Activated CD8-positive, alpha-beta memory T cell treated with anti-CD3 and anti-CD28 coated beads, Interleukin-2, amount 10 ng/mL, durations not matched to agents 7 days and 5 days (primary cell): ENCODE measurements around the gene GPR33. TPM values are rescaled to one million over a fixed set of nuclear protein-coding genes. Genes with fewer than 3 reads are reported as not detected.

Source experiments
- ATAC-seq: fragments of 150-1000 bp; cut with Tn5 transposase; one replicate; pipeline ENCODE4 v1.10.0; 2021; ENCODE audit warnings: moderate library complexity
- CTCF ChIA-PET: fragments of 350-600 bp; sonication (Branson Sonifier 250); formaldehyde crosslinking; loops from one replicate; lab custom pipeline; 2021; ENCODE audit warnings: antibody characterized with exemption; lab: Charles Lee
- DNase-seq: peaks from one replicate; pipeline ENCODE4 v3.0.0-alpha.2; 2020
- H3K27ac Mint-ChIP-seq: one replicate; pipeline ENCODE4 v1.8.0; 2021; ENCODE audit warnings: mild to moderate bottlenecking, mixed read lengths
- H3K27me3 Mint-ChIP-seq: one replicate; pipeline ENCODE4 v1.8.0; 2021; ENCODE audit warnings: mixed read lengths
- H3K36me3 Mint-ChIP-seq: one replicate; pipeline ENCODE4 v1.8.0; 2021; ENCODE audit warnings: mild to moderate bottlenecking, mixed read lengths
- H3K4me1 Mint-ChIP-seq: one replicate; pipeline ENCODE4 v1.8.0; 2021; ENCODE audit warnings: mixed read lengths
- H3K4me3 Mint-ChIP-seq: one replicate; pipeline ENCODE4 v1.8.0; 2021; ENCODE audit warnings: mild to moderate bottlenecking, moderate library complexity, mixed read lengths
- H3K9me3 Mint-ChIP-seq: one replicate; pipeline ENCODE4 v1.8.0; 2022; ENCODE audit warnings: low read depth, mixed read lengths
- total RNA-seq, 2 experiments: library from RNA; stranded (reverse); gene quantifications; one replicate each; pipeline ENCODE4 v1.2.3, GENCODE V29; 2021

GPR33 gene, protein sequence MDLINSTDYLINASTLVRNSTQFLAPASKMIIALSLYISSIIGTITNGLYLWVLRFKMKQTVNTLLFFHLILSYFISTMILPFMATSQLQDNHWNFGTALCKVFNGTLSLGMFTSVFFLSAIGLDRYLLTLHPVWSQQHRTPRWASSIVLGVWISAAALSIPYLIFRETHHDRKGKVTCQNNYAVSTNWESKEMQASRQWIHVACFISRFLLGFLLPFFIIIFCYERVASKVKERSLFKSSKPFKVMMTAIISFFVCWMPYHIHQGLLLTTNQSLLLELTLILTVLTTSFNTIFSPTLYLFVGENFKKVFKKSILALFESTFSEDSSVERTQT
- not detected for total RNA-seq

DNA sequence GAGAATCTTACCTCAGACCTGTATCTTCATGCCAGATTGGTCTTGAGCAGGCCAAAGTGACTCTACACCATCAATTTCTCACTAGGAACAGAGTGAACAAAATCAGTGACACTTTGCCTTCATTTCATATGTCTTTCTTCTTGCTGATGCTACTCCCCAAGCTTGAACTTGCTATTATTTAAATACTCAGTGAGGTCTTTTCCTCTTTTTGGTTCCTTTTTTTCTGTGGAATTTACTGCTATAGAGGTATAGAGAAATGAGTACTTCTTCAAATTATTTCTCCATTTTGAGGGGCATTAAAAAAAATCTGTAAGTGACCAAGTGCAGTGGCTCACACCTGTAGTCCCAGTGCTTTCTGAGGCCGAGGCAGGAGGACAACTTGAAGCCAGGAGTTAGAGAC, at the start of gene GPR33:
Gene GPR33 (minus strand): TSS at position 154 of the 400 bp plus-strand sequence. CDS start 4,074 bp downstream, outside the sequence.
- H3K36me3 Mint-ChIP-seq, result no peaks in the 10 kb centered on the region
- no peak within 1 kb of the TSS for H3K27ac Mint-ChIP-seq
- no peaks in the 10 kb centered on the region for H3K4me1 Mint-ChIP-seq
- H3K4me3 Mint-ChIP-seq, result no peak within 1 kb of the TSS
- CTCF ChIA-PET, result no interaction called here
- no peak for DNase-seq
- ATAC-seq, result no peak
- H3K27me3 Mint-ChIP-seq, result peaks cover 3% of the 10 kb centered on the region
- H3K9me3 Mint-ChIP-seq, result no peaks in the 10 kb centered on the region

DNA sequence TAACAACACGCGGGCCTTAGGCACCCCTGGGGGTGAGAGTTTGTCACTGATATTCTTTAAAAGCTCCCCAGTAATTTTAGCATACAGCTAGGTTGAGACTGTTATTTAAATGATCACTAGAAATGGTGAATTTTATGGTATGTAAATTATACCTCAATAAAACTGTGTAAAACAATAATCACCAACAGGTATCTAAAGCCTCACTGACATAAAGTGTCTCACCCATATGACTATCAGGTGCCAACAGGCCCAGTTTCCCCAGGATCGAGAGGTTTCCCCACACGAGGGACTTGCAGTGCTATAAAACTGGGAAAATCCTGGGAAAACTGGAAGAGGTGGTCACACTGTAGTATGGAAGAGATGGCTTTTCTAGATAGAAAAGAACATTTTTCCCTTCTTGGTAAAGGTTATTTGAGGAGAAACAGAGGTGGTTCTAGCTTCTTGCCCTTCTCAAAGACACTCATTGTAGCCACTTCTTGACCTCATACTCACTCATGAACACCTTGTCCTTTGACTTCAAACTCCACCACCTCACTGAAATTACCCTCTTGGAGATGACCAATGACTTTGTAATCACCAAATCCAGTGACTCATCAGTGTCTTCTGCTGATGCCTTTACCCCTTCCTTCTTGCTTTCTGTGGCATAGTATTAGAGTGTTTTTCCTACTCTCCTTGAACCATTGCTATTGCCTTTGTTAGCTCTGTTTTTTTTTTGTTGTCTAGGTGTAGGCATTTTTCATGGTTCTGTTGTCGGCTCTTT, 48.5 kb upstream of the GPR33 start:
- ATAC-seq (no peak), DNase-seq (no peak)
- CTCF ChIA-PET, result no interaction called here
- no peaks in the 10 kb centered on the region for H3K9me3 Mint-ChIP-seq
- no peaks in the 10 kb centered on the region for H3K36me3 Mint-ChIP-seq
- no peak overlapping the region for H3K4me3 Mint-ChIP-seq
- no peak overlapping the region for H3K27ac Mint-ChIP-seq
- H3K4me1 Mint-ChIP-seq, result no peaks in the 10 kb centered on the region
- peaks cover 20% of the 10 kb centered on the region for H3K27me3 Mint-ChIP-seq

DNA sequence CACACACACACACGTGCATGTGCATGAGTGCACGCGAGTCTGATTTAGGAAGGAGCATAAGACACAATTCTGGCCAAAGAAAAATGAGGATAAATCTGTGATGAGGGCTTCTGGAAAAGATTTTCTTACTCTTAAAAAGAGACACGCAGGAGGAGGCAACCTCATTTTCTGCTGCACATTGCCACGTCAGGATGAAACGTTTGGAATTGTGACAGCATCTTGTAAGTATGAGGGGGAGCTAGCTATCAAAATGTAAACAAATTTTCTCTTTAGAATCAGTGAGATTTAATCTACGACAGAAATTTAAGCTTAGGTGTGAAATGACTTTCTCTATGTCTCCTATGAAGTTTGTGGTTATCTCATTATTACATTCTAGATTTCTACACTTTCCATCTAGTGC, 42.3 kb upstream of the GPR33 start:
- Mint-ChIP-seq H3K27ac (no peak overlapping the region), H3K4me1 (no peaks in the 10 kb centered on the region), H3K9me3 (no peaks in the 10 kb centered on the region), H3K4me3 (no peak overlapping the region), H3K27me3 (peaks cover 10% of the 10 kb centered on the region), H3K36me3 (no peaks in the 10 kb centered on the region)
- DNase-seq (no peak), ATAC-seq (no peak)
- CTCF ChIA-PET, result no interaction called here

DNA sequence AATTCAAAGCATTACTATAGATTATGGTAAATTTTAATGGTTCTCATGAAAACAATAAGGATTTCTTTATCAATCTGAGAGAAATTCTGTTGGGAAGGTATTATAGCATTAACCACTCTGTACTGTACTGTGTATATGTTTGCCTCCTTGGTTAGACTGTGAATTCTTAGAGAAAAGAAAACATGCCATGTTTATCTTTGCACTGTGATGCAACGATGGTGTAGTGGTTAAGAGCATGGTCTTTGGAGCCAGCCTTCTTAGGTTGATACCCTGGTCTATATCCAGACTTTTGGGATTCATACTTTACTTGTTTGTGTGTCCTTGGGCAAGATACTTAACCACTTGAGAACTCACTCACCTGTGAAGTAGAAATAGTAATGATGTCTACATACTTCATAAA, 41.2 kb upstream of the GPR33 start:
- Mint-ChIP-seq H3K27me3 (peaks cover 13% of the 10 kb centered on the region), H3K4me1 (no peaks in the 10 kb centered on the region), H3K4me3 (no peak overlapping the region), H3K9me3 (no peaks in the 10 kb centered on the region), H3K36me3 (no peaks in the 10 kb centered on the region), H3K27ac (no peak overlapping the region)
- DNase-seq, result no peak
- no peak for ATAC-seq
- CTCF ChIA-PET, result no interaction called here

DNA sequence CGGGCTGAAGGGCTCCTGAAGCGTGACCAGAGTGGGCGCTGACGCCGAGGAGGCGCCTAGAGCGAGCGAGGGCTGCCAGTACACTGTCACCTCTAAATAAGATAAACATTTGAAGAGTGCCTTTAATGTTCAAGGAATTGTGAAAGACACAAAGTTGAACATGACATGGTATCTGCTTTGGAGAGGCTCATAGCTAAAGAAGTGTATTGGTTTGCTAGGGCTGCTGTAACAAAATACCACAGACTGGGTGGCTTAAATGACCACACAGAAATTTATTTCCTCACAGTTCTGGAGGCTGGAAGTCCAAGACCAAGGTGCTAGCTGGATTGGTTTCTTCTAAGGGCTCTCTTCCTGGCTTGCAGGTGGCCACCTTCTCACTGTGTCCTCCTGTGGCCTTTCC, 39.7 kb upstream of the GPR33 start:
- CTCF ChIA-PET, result no interaction called here
- DNase-seq (no peak), ATAC-seq (no peak)
- Mint-ChIP-seq H3K36me3 (no peaks in the 10 kb centered on the region), H3K4me3 (no peak overlapping the region), H3K4me1 (no peaks in the 10 kb centered on the region), H3K27ac (no peak overlapping the region), H3K27me3 (peaks cover 17% of the 10 kb centered on the region), H3K9me3 (no peaks in the 10 kb centered on the region)

DNA sequence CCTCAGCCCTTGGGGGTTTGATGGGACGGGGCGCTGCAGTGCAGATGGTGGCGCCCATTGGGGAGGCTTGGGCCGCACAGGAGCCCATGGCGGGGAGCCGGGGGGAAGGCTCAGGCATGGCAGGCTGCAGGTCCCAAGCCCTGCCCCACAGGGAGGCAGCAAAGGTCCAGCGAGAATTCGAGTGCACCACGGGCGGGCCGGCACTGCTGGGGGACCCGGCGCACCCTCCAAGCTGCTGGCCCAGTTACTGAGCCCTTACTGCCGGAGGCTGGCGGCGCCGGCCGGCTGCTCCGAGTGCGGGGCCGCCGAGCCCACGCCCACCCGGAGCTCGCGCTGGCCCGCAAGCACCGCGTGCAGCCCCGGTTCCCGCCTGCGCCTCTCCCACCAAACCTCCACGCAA, 39.2 kb upstream of the GPR33 start:
- Mint-ChIP-seq H3K9me3 (no peaks in the 10 kb centered on the region), H3K4me1 (no peaks in the 10 kb centered on the region), H3K4me3 (no peak overlapping the region), H3K27me3 (peaks cover 19% of the 10 kb centered on the region), H3K27ac (no peak overlapping the region), H3K36me3 (no peaks in the 10 kb centered on the region)
- DNase-seq, result no peak
- CTCF ChIA-PET, result no interaction called here
- ATAC-seq, result no peak

DNA sequence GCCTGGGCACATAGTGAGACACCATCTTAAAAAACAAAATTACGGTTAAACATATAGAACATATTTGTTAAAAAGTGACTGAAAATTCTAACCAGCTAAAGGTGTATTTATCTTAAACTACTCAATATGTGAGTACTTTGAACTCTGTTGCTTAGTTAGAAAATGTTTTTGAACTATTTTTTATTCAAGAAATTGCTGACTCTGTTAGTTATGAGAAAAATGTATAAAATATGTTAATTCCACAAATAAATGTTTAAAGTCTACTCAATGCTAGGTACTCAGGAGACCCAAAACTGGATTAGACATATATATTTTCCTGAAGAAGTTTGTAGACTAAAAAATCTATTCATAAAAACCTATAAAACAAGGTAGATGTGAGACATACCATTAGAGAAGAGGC, 23.0 kb upstream of the GPR33 start:
- Mint-ChIP-seq H3K4me3 (no peak overlapping the region), H3K27me3 (peaks cover 6% of the 10 kb centered on the region), H3K4me1 (no peaks in the 10 kb centered on the region), H3K9me3 (no peaks in the 10 kb centered on the region), H3K36me3 (no peaks in the 10 kb centered on the region), H3K27ac (no peak overlapping the region)
- ATAC-seq (no peak), DNase-seq (no peak)
- CTCF ChIA-PET, result interaction anchor here (1.0 to 2.2 kb wide), 4 partner anchors 11 to 744 kb away, joined by 3 to 9 read pairs (median 4); no protein-coding TSS in a partner anchor

DNA sequence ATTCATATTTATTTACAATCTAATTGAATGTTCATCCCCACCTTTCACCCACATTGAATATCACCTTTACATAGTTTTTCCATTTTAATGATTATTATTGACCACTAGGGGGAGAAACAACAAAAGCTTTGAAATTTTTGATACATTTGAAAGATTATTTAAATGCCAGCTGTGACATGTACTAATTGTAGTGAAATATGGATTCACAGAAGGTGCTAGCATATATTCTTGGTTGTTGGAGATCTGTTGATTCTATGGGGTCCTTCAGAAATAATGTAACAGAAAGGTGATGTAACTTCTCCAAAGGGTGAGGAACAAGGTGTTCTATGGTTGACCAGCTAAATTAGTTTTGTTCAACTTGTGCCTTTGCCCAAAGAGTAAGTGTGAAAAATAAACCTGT, 22.4 kb upstream of the GPR33 start:
- Mint-ChIP-seq H3K4me3 (no peak overlapping the region), H3K9me3 (no peaks in the 10 kb centered on the region), H3K27me3 (peaks cover 6% of the 10 kb centered on the region), H3K36me3 (no peaks in the 10 kb centered on the region), H3K27ac (no peak overlapping the region), H3K4me1 (no peaks in the 10 kb centered on the region)
- no peak for DNase-seq
- ATAC-seq, result no peak
- CTCF ChIA-PET, result interaction anchor here (0.8 to 2.2 kb wide), 8 partner anchors 11 to 1056 kb away, joined by 3 to 9 read pairs (median 3); no protein-coding TSS in a partner anchor

DNA sequence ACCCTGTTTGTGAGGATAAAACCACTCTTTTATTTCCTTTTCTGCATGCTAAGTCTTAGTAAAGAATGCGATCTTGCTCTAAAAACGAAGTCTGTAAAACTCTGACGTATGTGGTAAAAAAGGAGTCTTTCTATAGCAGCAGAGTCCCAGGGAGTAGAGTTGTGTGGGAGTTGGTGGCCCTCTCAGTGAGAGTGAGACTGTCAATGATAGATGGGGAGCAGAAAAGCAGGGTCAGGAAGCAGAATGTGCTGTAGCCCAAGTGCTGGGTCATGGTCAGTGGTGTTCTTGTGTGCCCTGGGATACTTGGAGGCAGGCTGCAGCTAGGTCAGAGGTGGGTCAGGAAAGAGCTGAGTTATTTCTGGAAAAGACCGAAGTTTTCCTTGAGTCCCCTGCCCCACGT, 20.3 kb upstream of the GPR33 start:
- H3K4me1 Mint-ChIP-seq, result no peaks in the 10 kb centered on the region
- no peak overlapping the region for H3K27ac Mint-ChIP-seq
- CTCF ChIA-PET, result no interaction called here
- H3K9me3 Mint-ChIP-seq, result no peaks in the 10 kb centered on the region
- no peak for ATAC-seq
- no peak overlapping the region for H3K4me3 Mint-ChIP-seq
- DNase-seq, result no peak
- H3K27me3 Mint-ChIP-seq, result peaks cover 6% of the 10 kb centered on the region
- H3K36me3 Mint-ChIP-seq, result no peaks in the 10 kb centered on the region

DNA sequence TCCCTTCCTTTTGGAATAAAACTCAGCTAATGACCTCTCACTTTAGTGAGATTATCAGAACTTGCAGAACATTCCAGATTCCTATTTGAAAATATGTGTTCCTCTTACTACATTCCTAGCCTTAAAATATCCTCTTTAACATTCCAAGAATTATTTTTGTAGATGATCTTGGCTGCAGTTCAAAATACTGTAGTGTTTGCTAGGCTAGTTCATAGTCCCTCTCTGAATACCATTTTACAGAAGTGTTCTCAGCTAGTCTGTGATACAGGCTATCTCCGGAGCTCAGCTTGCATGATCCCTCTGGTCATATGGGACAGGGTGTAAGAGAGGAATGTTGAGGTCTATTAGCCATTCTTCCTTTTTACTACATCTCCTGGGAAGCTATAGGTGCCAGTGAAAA, 17.6 kb upstream of the GPR33 start:
- CTCF ChIA-PET, result interaction anchor here (0.6 to 1.4 kb wide), 3 partner anchors 37 to 135 kb away, joined by 3 read pairs; no protein-coding TSS in a partner anchor
- Mint-ChIP-seq H3K36me3 (no peaks in the 10 kb centered on the region), H3K27me3 (peaks cover 4% of the 10 kb centered on the region), H3K9me3 (no peaks in the 10 kb centered on the region), H3K4me1 (no peaks in the 10 kb centered on the region), H3K4me3 (no peak overlapping the region), H3K27ac (no peak overlapping the region)
- DNase-seq, result no peak
- no peak for ATAC-seq

DNA sequence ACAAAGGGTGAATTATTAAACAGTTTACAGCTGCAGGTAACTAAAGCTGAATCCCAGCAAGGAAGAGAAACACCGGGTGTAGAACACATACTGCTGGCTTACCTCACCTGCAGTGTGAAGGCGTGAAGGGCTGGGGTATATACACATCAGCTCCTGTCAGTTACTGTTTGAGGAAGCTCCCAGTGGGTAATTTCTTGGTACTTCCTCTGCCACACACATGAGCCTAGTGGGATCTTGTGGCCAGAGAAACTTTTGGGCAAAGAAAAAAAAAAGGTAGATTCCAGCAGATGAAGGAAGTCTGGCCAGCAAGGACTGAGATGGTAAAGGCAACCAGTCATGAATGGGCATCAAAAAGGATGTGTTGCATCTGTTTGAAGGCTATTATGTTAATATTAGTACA, 14.0 kb upstream of the GPR33 start:
- no peak overlapping the region for H3K4me3 Mint-ChIP-seq
- no peak overlapping the region for H3K27ac Mint-ChIP-seq
- CTCF ChIA-PET, result no interaction called here
- peaks cover 12% of the 10 kb centered on the region for H3K27me3 Mint-ChIP-seq
- H3K4me1 Mint-ChIP-seq, result no peaks in the 10 kb centered on the region
- ATAC-seq (no peak), DNase-seq (no peak)
- H3K36me3 Mint-ChIP-seq, result no peaks in the 10 kb centered on the region
- H3K9me3 Mint-ChIP-seq, result no peaks in the 10 kb centered on the region

DNA sequence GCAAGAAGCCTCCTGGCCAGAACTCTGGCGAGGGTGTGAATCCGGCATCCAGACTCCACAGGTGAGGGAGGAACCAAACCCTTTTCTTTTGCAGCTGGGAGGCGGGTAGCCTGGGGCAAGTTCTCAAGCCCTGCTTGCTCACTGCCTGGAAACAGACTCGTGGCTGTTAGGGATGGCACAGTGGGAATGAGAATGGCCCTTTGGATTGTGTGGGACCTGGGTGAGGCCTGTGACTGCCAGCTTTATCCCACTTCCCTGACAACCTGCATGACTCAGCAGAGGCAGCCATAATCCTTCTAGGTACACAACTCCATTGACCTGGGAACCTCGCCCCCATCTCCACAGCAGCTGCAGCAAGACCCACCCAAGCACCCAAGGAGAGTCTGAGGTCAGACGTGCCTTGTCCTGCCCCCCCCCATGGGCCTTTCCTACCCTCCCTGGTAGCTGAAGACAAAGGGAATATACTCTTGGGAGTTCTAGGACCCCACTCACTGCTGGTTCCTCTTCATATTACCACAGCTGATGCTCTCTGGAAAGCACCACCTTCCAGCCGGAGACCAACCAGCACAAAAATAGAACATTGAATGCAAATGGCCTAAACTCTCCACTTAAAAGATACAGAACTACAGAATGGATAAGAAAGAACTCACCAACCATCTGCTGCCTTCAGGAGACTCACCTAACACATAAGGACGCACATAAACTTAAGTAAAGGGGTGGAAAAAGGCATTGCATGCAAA, 5.1 kb upstream of the GPR33 start:
- DNase-seq (no peak), ATAC-seq (no peak)
- Mint-ChIP-seq H3K4me3 (no peak overlapping the region), H3K27ac (no peak overlapping the region), H3K4me1 (no peaks in the 10 kb centered on the region), H3K27me3 (peaks cover 21% of the 10 kb centered on the region), H3K36me3 (no peaks in the 10 kb centered on the region), H3K9me3 (no peaks in the 10 kb centered on the region)
- CTCF ChIA-PET, result interaction anchor here (1.0 kb wide), 1 partner anchor 11 kb away, joined by 3 read pairs; no protein-coding TSS in a partner anchor

DNA sequence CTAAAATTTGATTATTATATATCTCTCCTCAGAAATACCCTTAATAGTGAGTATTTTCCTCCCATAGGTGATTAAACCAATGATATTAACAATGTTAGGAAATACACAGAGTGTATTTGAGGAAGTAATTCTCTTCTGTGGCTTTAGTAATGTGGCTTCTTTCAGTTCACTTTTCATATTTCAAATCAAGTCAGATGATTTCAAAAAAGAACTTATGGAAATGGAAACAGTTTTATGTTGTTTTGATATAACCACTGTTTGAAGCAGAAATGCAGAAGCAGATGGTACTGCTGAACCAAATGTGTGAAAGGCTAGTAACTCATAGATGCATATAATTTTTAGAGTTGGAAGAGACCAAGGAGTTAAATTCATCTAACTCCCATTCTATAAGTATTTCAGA, 1.9 kb upstream of the GPR33 start:
- CTCF ChIA-PET, result no interaction called here
- Mint-ChIP-seq H3K4me1 (no peaks in the 10 kb centered on the region), H3K9me3 (no peaks in the 10 kb centered on the region), H3K27ac (no peak overlapping the region), H3K36me3 (no peaks in the 10 kb centered on the region), H3K27me3 (peaks cover 3% of the 10 kb centered on the region), H3K4me3 (no peak overlapping the region)
- ATAC-seq, result no peak
- no peak for DNase-seq
